Activated B cell treated with CpG ODN at 0.5 μM for 24 hours (primary cell): Measurements from ENCODE around the gene KIF25. TPM values are rescaled to one million over a fixed set of nuclear protein-coding genes. Genes with fewer than 3 reads are reported as not detected.

ENCODE experiments used
- ATAC-seq: fragments of 200-7000 bp; cut with Tn5 transposase; one replicate; pipeline ENCODE4 v1.10.0; 2021; ENCODE audit warnings: low read depth, mild to moderate bottlenecking, moderate library complexity
- CTCF ChIA-PET: fragments of 350-600 bp; sonication (Branson Sonifier 250); formaldehyde crosslinking; loops from one replicate; lab custom pipeline; 2021; ENCODE audit warnings: antibody characterized with exemption; lab: Charles Lee
- POLR2A ChIA-PET: fragments of 350-600 bp; sonication (Branson Sonifier 250); formaldehyde crosslinking; loops from one replicate; lab custom pipeline; 2021; ENCODE audit warnings: antibody characterized with exemption; lab: Charles Lee
- DNase-seq: peaks from one replicate; pipeline ENCODE4 v3.0.0; 2022
- H3K27ac Mint-ChIP-seq: one replicate; pipeline ENCODE4 v1.8.0; 2020; ENCODE audit warnings: mixed read lengths
- H3K27me3 Mint-ChIP-seq: one replicate; pipeline ENCODE4 v1.8.0; 2021; ENCODE audit warnings: mixed read lengths
- H3K36me3 Mint-ChIP-seq: one replicate; pipeline ENCODE4 v1.8.0; 2021; ENCODE audit warnings: low read depth, mixed read lengths
- H3K4me1 Mint-ChIP-seq: one replicate; pipeline ENCODE4 v1.8.0; 2021; ENCODE audit warnings: mixed read lengths
- H3K4me3 Mint-ChIP-seq: one replicate; pipeline ENCODE4 v1.8.0; 2020; ENCODE audit warnings: mild to moderate bottlenecking, mixed read lengths
- H3K9me3 Mint-ChIP-seq: one replicate; pipeline ENCODE4 v1.8.0; 2020; ENCODE audit warnings: mixed read lengths
- CTCF ChIP-seq: fragments of 200-600 bp; IDR thresholded peaks from one replicate; pipeline ENCODE4 v1.8.0; 2022; ENCODE audit warnings: antibody characterized with exemption, mild to moderate bottlenecking
- intact Hi-C: fragments of 100-400 bp; cut with micrococcal nuclease; formaldehyde crosslinking; loops from one replicate; pipeline ENCODE4 v1.15.1; 2024
- total RNA-seq: library from RNA; stranded (reverse); gene quantifications from 2 replicates; pipeline ENCODE4 v1.2.3, GENCODE V29; 2022

Gene KIF25
- total RNA-seq, 1 donor from 2014 or later, result not detected

- DNase-seq (no peak), ATAC-seq (no peak)
- CTCF ChIA-PET, result no interaction called here
- TF ChIP-seq CTCF, result no peak
- POLR2A ChIA-PET, result no interaction called here
- peaks cover 4% of the 10 kb centered on the region for H3K9me3 Mint-ChIP-seq
- no peaks in the 10 kb centered on the region for H3K27me3 Mint-ChIP-seq
- no peaks in the 10 kb centered on the region for H3K36me3 Mint-ChIP-seq
- intact Hi-C loops, result no loop called here
- no peaks in the 10 kb centered on the region for H3K4me1 Mint-ChIP-seq
- H3K27ac Mint-ChIP-seq, result no peak overlapping the region
- no peak overlapping the region for H3K4me3 Mint-ChIP-seq
These were observed 8.3 kb upstream of the KIF25 start for GRCh38 chr6:167988945-167989841.

- ChIA-PET CTCF (no interaction called here), POLR2A (no interaction called here)
- peaks cover 2% of the 10 kb centered on the region for H3K27me3 Mint-ChIP-seq
- intact Hi-C loops, result no loop called here
- H3K9me3 Mint-ChIP-seq, result no peaks in the 10 kb centered on the region
- DNase-seq (no peak), ATAC-seq (no peak)
- no peaks in the 10 kb centered on the region for H3K4me1 Mint-ChIP-seq
- no peak overlapping the region for H3K27ac Mint-ChIP-seq
- H3K36me3 Mint-ChIP-seq, result no peaks in the 10 kb centered on the region
- TF ChIP-seq CTCF, result no peak
- no peak overlapping the region for H3K4me3 Mint-ChIP-seq
These were observed 7.2 kb upstream of the KIF25 start for GRCh38 chr6:167990016-167990945.

- no peak overlapping the region for H3K4me3 Mint-ChIP-seq
- ChIA-PET POLR2A (no interaction called here), CTCF (no interaction called here)
- no peak for TF ChIP-seq CTCF
- H3K9me3 Mint-ChIP-seq, result peaks cover 2% of the 10 kb centered on the region
- peaks cover 6% of the 10 kb centered on the region for H3K27me3 Mint-ChIP-seq
- intact Hi-C loops, result no loop called here
- H3K36me3 Mint-ChIP-seq, result no peaks in the 10 kb centered on the region
- ATAC-seq (no peak), DNase-seq (no peak)
- H3K27ac Mint-ChIP-seq, result no peak overlapping the region
- no peaks in the 10 kb centered on the region for H3K4me1 Mint-ChIP-seq
These were observed 4.3 kb upstream of the KIF25 start for GRCh38 chr6:167993169-167993568.

GRCh38 chr6:167993831-167994230 is 3.6 kb upstream of the KIF25 start:
- ChIA-PET POLR2A (no interaction called here), CTCF (no interaction called here)
- no peak for TF ChIP-seq CTCF
- H3K4me3 Mint-ChIP-seq, result no peak overlapping the region
- DNase-seq, result no peak
- no peak for ATAC-seq
- intact Hi-C loops, result no loop called here
- no peak overlapping the region for H3K27ac Mint-ChIP-seq
- peaks cover 2% of the 10 kb centered on the region for H3K9me3 Mint-ChIP-seq
- H3K27me3 Mint-ChIP-seq, result peaks cover 6% of the 10 kb centered on the region
- H3K4me1 Mint-ChIP-seq, result no peaks in the 10 kb centered on the region
- H3K36me3 Mint-ChIP-seq, result no peaks in the 10 kb centered on the region

- peaks cover 2% of the 10 kb centered on the region for H3K9me3 Mint-ChIP-seq
- ATAC-seq (no peak), DNase-seq (no peak)
- H3K27me3 Mint-ChIP-seq, result peaks cover 6% of the 10 kb centered on the region
- no peaks in the 10 kb centered on the region for H3K36me3 Mint-ChIP-seq
- intact Hi-C loops, result no loop called here
- no peaks in the 10 kb centered on the region for H3K4me1 Mint-ChIP-seq
- H3K4me3 Mint-ChIP-seq, result no peak overlapping the region
- CTCF ChIA-PET, result no interaction called here
- no peak overlapping the region for H3K27ac Mint-ChIP-seq
- POLR2A ChIA-PET, result no interaction called here
- no peak for TF ChIP-seq CTCF
These were observed 2.2 kb upstream of the KIF25 start for GRCh38 chr6:167995302-167995701.
